GM12892 (cell line): ENCODE measurements around the gene GJA9.

ENCODE experiments used
- POLR2A ChIP-seq: IDR thresholded peaks from 2 replicates; pipeline ENCODE4 v1.6.1; 2011; ENCODE audit warnings: low read depth, low read length, control low read depth
- POLR2AphosphoS5 ChIP-seq: IDR thresholded peaks from 2 replicates; pipeline ENCODE4 v1.6.1; 2011; ENCODE audit warnings: low read depth, low read length, control low read depth
- TAF1 ChIP-seq: IDR thresholded peaks from 2 replicates; pipeline ENCODE4 v1.6.1; 2011; ENCODE audit warnings: low read depth, mild to moderate bottlenecking, control low read depth, low read length, borderline replicate concordance

DNA sequence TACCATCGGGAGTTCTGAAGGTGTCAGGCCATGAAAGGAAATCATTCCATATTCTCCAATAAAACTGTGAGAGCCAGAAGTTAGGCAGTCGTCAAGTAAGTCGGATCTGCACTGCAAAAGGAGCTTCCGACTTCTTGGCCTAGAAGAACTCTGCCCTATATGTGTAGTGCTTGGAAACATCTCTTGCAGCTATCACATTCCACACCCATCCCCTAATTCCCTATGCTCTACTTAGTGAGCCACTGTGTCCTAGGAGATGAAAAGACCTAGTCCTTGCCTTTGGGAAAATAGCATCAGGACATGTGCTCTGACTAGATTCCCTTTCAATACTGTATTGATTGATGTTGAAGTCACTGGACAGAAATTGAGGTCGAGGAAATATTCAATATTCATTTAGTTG is 8.2 kb upstream of the GJA9 start:
- no peak for TF ChIP-seq TAF1
- no peak for TF ChIP-seq POLR2AphosphoS5
- TF ChIP-seq POLR2A = no peak
